Activated T-cell treated with anti-CD3 and anti-CD28 coated beads, Interleukin-2, amount 50 U/mL, for 1 hour (primary cell): ENCODE measurements around the gene TYW1.
A peak's percentile ranks its signal among the peaks of the same experiment; 100 is the strongest.
"Not testable (repeated sequence)": the region's sequence is repeated elsewhere in the genome, so short reads cannot be mapped to it uniquely, and the experiment has no call there.

Source experiments
- DNase-seq: peaks from one replicate; pipeline ENCODE4 v3.0.0-alpha.2; 2020

Gene TYW1

GRCh38 chr7:67259363-67259762 is 262.7 kb downstream of the TYW1 start:
- not testable (repeated sequence) for DNase-seq

GRCh38 chr7:67260166-67260586 is 263.5 kb downstream of the TYW1 start:
- peak; percentile 17 for DNase-seq

GRCh38 chr7:67264000-67264399 is 267.4 kb downstream of the TYW1 start:
- DNase-seq: not testable (repeated sequence)

GRCh38 chr7:67266070-67266469 is 269.4 kb downstream of the TYW1 start:
- not testable (repeated sequence) for DNase-seq

- DNase-seq: no peak
These were observed 271.3 kb downstream of the TYW1 start for GRCh38 chr7:67267914-67268313.

GRCh38 chr7:67269916-67270315 is 273.3 kb downstream of the TYW1 start:
- DNase-seq: not testable (repeated sequence)
